MCF 10A (cell line): ENCODE results near the gene TM2D1. TPM values are rescaled to one million over a fixed set of nuclear protein-coding genes. Genes with fewer than 3 reads are reported as not detected.

Experiments
- Bru-seq: library from RNA; stranded (reverse); fragments of 400-500 nt; gene quantifications from one replicate; lab custom pipeline; 2021; lab: Mats Ljungman, UMichigan
- BruChase-seq, 2 experiments: library from RNA; stranded (reverse); fragments of 400-500 nt; gene quantifications; one replicate each; lab custom pipeline; 2021; lab: Mats Ljungman, UMichigan
- BruUV-seq: library from RNA; stranded (reverse); fragments of 400-500 nt; replicated peaks from 2 replicates; lab custom pipeline; 2021; lab: Mats Ljungman, UMichigan
- CTCF ChIA-PET: fragments of 300-600 bp; sonication (Branson Sonifier 250); formaldehyde crosslinking; extraction: SDS; loops from one replicate; lab custom pipeline; 2021; ENCODE audit warnings: antibody characterized with exemption, inconsistent platforms; lab: Yijun Ruan, JAX
- POLR2A ChIA-PET: fragments of 300-600, 350-650 bp; sonication (Branson Sonifier 250); formaldehyde crosslinking; extraction: SDS; loops from one replicate; lab custom pipeline; 2020; ENCODE audit warnings: antibody characterized with exemption, inconsistent platforms; lab: Yijun Ruan, JAX
- DNase-seq: peaks from one replicate; pipeline ENCODE4 v3.0.0-alpha.2; 2018; ENCODE audit not compliant: unreplicated experiment
- H3K27ac Mint-ChIP-seq: one replicate; pipeline ENCODE4 v1.8.0; 2022; ENCODE audit warnings: mild to moderate bottlenecking, low read depth, mixed read lengths; ENCODE audit not compliant: unreplicated experiment
- H3K27me3 Mint-ChIP-seq: one replicate; pipeline ENCODE4 v1.8.0; 2022; ENCODE audit warnings: mixed read lengths; ENCODE audit not compliant: insufficient read depth, unreplicated experiment
- H3K36me3 Mint-ChIP-seq: one replicate; pipeline ENCODE4 v1.8.0; 2022; ENCODE audit warnings: mild to moderate bottlenecking, moderate library complexity, mixed read lengths; ENCODE audit not compliant: insufficient read depth, unreplicated experiment
- H3K4me1 Mint-ChIP-seq: one replicate; pipeline ENCODE4 v1.8.0; 2022; ENCODE audit warnings: mixed read lengths; ENCODE audit not compliant: insufficient read depth, unreplicated experiment
- H3K4me3 Mint-ChIP-seq: one replicate; pipeline ENCODE4 v1.8.0; 2022; ENCODE audit warnings: mild to moderate bottlenecking, moderate library complexity, mixed read lengths; ENCODE audit not compliant: unreplicated experiment
- H3K9me3 Mint-ChIP-seq: one replicate; pipeline ENCODE4 v1.8.0; 2022; ENCODE audit warnings: mixed read lengths; ENCODE audit not compliant: unreplicated experiment
- CTCF ChIP-seq: fragments of 200-600 bp; IDR thresholded peaks from one replicate; pipeline ENCODE4 v1.8.0; 2022; ENCODE audit warnings: antibody characterized with exemption, mild to moderate bottlenecking; ENCODE audit not compliant: unreplicated experiment
- intact Hi-C: fragments of 100-400 bp; cut with micrococcal nuclease; formaldehyde crosslinking; loops from 2 replicates; pipeline ENCODE4 v1.14.1; 2022
- long read RNA-seq: library from polyadenylated mRNA; stranded (forward); transcript quantifications from one replicate; pipeline ENCODE4 v2.0.0, GENCODE V29; 2022
- total RNA-seq: library from RNA; stranded (reverse); gene quantifications from 2 replicates; pipeline ENCODE4 v1.2.3, GENCODE V29; 2022

TM2D1 gene
- total RNA-seq (29.4 and 36.4 TPM in 2 replicates), Bru-seq, nascent RNA (percentile 87 among the genes with signal in this experiment), BruChase-seq, experiment 1, labeled RNA remaining after a 6-hour chase (percentile 84 among the genes with signal in this experiment), BruChase-seq, experiment 2, labeled RNA remaining after a 2-hour chase (percentile 90 among the genes with signal in this experiment)
- long read RNA-seq, transcript TM2D1-201 (7 exons, 1,250 nt) = major isoform, 64 of 99 reads
- long read RNA-seq, partial matches to known transcripts = 9 of 99 reads
- long read RNA-seq, other reads (novel, unspliced or antisense) = 25 of 99 reads

DNA sequence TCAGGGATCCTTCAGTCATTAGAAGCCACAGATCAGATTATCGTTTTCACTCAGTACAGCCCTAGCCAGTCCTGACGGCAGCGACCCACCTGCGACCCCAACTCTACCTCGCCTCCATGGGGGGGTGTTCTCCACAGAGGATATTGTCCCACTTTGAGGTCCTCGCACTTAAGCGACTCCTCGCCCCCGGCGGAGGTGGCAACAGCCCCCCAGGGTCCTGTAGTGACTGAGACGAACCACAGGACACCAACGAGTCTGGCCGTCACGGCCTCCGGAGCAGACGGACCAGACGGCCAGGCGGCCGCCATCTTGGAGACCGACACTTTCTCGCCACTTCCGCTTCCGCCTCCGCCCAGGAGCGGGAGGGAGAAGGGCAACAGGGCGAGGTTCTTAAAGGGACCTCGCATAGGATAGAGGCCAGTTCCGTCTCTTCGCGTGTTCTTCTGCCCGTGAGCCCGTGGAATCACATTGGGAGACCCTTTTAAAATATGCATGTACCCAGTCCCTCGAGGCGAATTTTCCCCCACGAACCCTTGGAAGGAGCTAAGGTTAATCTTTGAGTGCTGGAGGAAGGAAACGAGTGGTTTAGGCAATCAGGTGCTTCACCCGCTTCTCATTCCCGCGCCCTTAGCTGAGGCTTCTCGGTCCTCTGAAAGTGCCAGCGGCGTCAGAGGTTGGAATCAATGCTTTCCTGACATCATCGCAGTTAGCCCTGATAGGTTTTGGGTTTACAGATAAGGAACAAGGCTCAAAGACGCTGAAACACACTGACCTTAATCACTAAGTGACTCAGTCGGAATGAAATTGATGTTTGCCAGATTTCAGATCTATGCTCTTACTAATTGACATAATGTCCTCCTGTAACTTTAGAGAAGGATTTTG lies at the start of gene TM2D1:
Gene TM2D1 (minus strand): TSS at position 329 of the 882 bp plus-strand sequence. CDS start 21 bp downstream, at position 308.
- intact Hi-C loops = loop anchor here (1.0 kb wide), 1 partner anchor 127 kb away; no protein-coding TSS in a partner anchor
- peak; percentile 92 for DNase-seq
- H3K9me3 Mint-ChIP-seq = no peaks in the 10 kb centered on the region
- ChIA-PET CTCF (no interaction called here), POLR2A (interaction anchor here (0.6 to 2.6 kb wide), 17 partner anchors 10 to 1151 kb away, joined by 3 to 19 read pairs (median 4); no protein-coding TSS in a partner anchor)
- H3K27ac Mint-ChIP-seq = peak within 1 kb of the TSS; percentile 100
- H3K36me3 Mint-ChIP-seq = peaks cover 23% of the 10 kb centered on the region
- peaks cover 11% of the 10 kb centered on the region for H3K4me1 Mint-ChIP-seq
- TF ChIP-seq CTCF = no peak
- BruUV-seq = TSS peak; percentile 86
- H3K4me3 Mint-ChIP-seq = peak within 1 kb of the TSS; percentile 100
- no peaks in the 10 kb centered on the region for H3K27me3 Mint-ChIP-seq

- TF ChIP-seq CTCF = no peak
Measured at GRCh38 chr1:61770131-61770530, 45.2 kb upstream of the TM2D1 start.

GRCh38 chr1:61757950-61758349 lies 33.0 kb upstream of the TM2D1 start:
- intact Hi-C loops = no loop called here
- CTCF ChIA-PET = no interaction called here
- Mint-ChIP-seq H3K27ac (no peak overlapping the region), H3K9me3 (no peaks in the 10 kb centered on the region), H3K27me3 (no peaks in the 10 kb centered on the region), H3K36me3 (peaks cover 10% of the 10 kb centered on the region), H3K4me1 (no peaks in the 10 kb centered on the region), H3K4me3 (no peak overlapping the region)
- no peak for TF ChIP-seq CTCF
- BruUV-seq = no TSS peak
- DNase-seq = peak; percentile 50
- POLR2A ChIA-PET = interaction anchor here (0.9 kb wide), 1 partner anchor 14 kb away, joined by 3 read pairs; no protein-coding TSS in a partner anchor

More at GRCh38 chr1:61770131-61770530, 45.2 kb upstream of the TM2D1 start:
- intact Hi-C loops = no loop called here
- H3K4me3 Mint-ChIP-seq = no peak overlapping the region
- no peaks in the 10 kb centered on the region for H3K4me1 Mint-ChIP-seq
- H3K9me3 Mint-ChIP-seq = no peaks in the 10 kb centered on the region
- H3K27me3 Mint-ChIP-seq = no peaks in the 10 kb centered on the region
- POLR2A ChIA-PET = interaction anchor here (0.6 kb wide), 1 partner anchor 28 kb away, joined by 3 read pairs; the partner anchor contains the start of gene PATJ
- no peak overlapping the region for H3K27ac Mint-ChIP-seq
- peaks cover 79% of the 10 kb centered on the region for H3K36me3 Mint-ChIP-seq
- CTCF ChIA-PET = interaction anchor here (1.7 kb wide), 1 partner anchor 10 kb away, joined by 4 read pairs; no protein-coding TSS in a partner anchor
- BruUV-seq = no TSS peak
- no peak for DNase-seq

DNA sequence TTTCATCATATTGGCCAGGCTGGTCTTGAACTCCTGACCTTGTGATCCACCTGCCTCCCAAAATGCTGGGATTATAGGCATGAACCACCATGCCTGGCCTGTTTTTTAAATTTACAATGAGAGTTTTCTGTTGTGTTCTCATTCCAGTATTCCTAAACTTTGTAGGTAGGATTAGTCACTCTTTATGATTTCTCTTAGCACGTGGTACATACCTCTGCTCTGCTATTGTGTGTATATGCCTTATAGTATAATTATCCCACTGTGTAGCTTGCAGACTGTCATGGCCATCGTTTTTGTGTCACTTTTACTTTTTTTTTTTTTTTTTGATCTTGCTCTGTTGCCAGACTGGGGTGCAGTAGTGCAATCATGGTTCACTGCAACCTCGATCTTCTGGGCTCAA lies 31.8 kb upstream of the TM2D1 start:
- no peak for DNase-seq
- H3K36me3 Mint-ChIP-seq = peaks cover 10% of the 10 kb centered on the region
- H3K27me3 Mint-ChIP-seq = no peaks in the 10 kb centered on the region
- intact Hi-C loops = no loop called here
- H3K4me3 Mint-ChIP-seq = no peak overlapping the region
- no peaks in the 10 kb centered on the region for H3K4me1 Mint-ChIP-seq
- no peak for TF ChIP-seq CTCF
- BruUV-seq = no TSS peak
- ChIA-PET POLR2A (no interaction called here), CTCF (no interaction called here)
- H3K27ac Mint-ChIP-seq = no peak overlapping the region
- no peaks in the 10 kb centered on the region for H3K9me3 Mint-ChIP-seq
